Colon (tissue), 2 donors: ENCODE measurements around the gene ANKRD17.

ENCODE experiments used
- FAIRE-seq: peaks from 2 replicates; lab custom pipeline; 2012; peaks lifted over from hg19 to GRCh38; lab: Jason Lieb, UNC
- donor health status: control.
- donor health status: control.

The ANKRD17 gene

GRCh38 chr4:73194064-73194463, 64.5 kb downstream of the ANKRD17 start:
- no peak for FAIRE-seq

GRCh38 chr4:73193659-73194058, 64.9 kb downstream of the ANKRD17 start:
- FAIRE-seq, result no peak

- no peak for FAIRE-seq
Observed at GRCh38 chr4:73193155-73193554, 65.4 kb downstream of the ANKRD17 start.

GRCh38 chr4:73189274-73189810, 69.3 kb downstream of the ANKRD17 start:
- no peak for FAIRE-seq

GRCh38 chr4:73187325-73187724, 71.3 kb downstream of the ANKRD17 start:
- FAIRE-seq, result no peak

GRCh38 chr4:73185903-73186302, 72.7 kb downstream of the ANKRD17 start:
- no peak for FAIRE-seq

- no peak for FAIRE-seq
Observed at GRCh38 chr4:73181231-73181630, 77.4 kb downstream of the ANKRD17 start.

- FAIRE-seq, result no peak
Observed at GRCh38 chr4:73178389-73178788, 80.2 kb downstream of the ANKRD17 start.

GRCh38 chr4:73172161-73172560, 86.4 kb downstream of the ANKRD17 start:
- no peak for FAIRE-seq

GRCh38 chr4:73170518-73171198, 87.9 kb downstream of the ANKRD17 start:
- FAIRE-seq, result no peak

- FAIRE-seq, result no peak
Observed at GRCh38 chr4:73166212-73166611, 92.4 kb downstream of the ANKRD17 start.

GRCh38 chr4:73161527-73162185, 96.9 kb downstream of the ANKRD17 start:
- FAIRE-seq, result no peak

GRCh38 chr4:73156394-73156793, 102.2 kb downstream of the ANKRD17 start:
- no peak for FAIRE-seq

GRCh38 chr4:73152893-73153292, 105.7 kb downstream of the ANKRD17 start:
- FAIRE-seq, result no peak

GRCh38 chr4:73142995-73143547, 115.5 kb downstream of the ANKRD17 start:
- FAIRE-seq, result no peak

- no peak for FAIRE-seq
Observed at GRCh38 chr4:73139991-73140390, 118.6 kb downstream of the ANKRD17 start.

GRCh38 chr4:73139245-73139644, 119.4 kb downstream of the ANKRD17 start:
- no peak for FAIRE-seq

GRCh38 chr4:73137121-73137520, 121.5 kb downstream of the ANKRD17 start:
- FAIRE-seq, result no peak

GRCh38 chr4:73133784-73134183, 124.8 kb downstream of the ANKRD17 start:
- no peak for FAIRE-seq

GRCh38 chr4:73131281-73131680, 127.3 kb downstream of the ANKRD17 start:
- no peak for FAIRE-seq

- FAIRE-seq, result no peak
Observed at GRCh38 chr4:73129319-73129718, 129.3 kb downstream of the ANKRD17 start.

GRCh38 chr4:73127839-73128453, 130.7 kb downstream of the ANKRD17 start:
- no peak for FAIRE-seq

GRCh38 chr4:73109493-73109892, 149.1 kb downstream of the ANKRD17 start:
- no peak for FAIRE-seq
